Measurements from ENCODE around the gene LRP8.

DNA sequence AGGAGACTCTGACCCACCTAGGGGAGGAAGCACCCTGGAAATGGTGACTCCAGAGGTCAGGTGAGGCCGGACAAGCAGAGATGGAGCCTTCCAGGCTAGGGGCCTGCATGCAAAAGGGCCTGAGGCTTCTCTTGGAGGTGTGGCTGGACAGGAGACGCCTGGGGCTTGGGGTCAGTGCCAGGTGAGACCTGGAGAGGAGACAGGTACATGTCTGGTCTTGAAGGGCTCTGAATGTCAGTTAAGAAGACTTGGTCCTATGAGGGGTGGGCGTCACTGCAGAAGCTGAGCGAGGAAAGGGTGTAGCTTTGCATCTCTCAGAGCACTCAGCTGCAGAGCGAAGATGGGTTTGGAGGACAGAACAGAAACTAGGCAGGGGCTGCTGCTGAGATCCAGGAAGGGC lies 14.3 kb downstream of the LRP8 start:
- TF ChIP-seq, protein P1, sequence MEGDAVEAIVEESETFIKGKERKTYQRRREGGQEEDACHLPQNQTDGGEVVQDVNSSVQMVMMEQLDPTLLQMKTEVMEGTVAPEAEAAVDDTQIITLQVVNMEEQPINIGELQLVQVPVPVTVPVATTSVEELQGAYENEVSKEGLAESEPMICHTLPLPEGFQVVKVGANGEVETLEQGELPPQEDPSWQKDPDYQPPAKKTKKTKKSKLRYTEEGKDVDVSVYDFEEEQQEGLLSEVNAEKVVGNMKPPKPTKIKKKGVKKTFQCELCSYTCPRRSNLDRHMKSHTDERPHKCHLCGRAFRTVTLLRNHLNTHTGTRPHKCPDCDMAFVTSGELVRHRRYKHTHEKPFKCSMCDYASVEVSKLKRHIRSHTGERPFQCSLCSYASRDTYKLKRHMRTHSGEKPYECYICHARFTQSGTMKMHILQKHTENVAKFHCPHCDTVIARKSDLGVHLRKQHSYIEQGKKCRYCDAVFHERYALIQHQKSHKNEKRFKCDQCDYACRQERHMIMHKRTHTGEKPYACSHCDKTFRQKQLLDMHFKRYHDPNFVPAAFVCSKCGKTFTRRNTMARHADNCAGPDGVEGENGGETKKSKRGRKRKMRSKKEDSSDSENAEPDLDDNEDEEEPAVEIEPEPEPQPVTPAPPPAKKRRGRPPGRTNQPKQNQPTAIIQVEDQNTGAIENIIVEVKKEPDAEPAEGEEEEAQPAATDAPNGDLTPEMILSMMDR (conservative IDR thresholded peaks at IDR 0.05; ENCODE audit: low read depth in 2 of 2): no peak
- TF ChIP-seq POLR2AphosphoS5 (IDR thresholded peaks at IDR 0.05; ENCODE audit: low read depth) (no peak), EZH2 (IDR thresholded peaks at IDR 0.05; ENCODE audit: low read depth, unreplicated experiment) (no peak), EZH2phosphoT487 (IDR thresholded peaks at IDR 0.05; ENCODE audit: unreplicated experiment) (no peak)
